Stomach (tissue), 9 donors: Measurements from ENCODE around the gene IGSF8. TPM values are rescaled to one million over a fixed set of nuclear protein-coding genes. Genes with fewer than 3 reads are reported as not detected.
A peak's percentile ranks its signal among the peaks of the same experiment; 100 is the strongest.

Experiments
- DNase-seq, 2 donors: peaks; one replicate each; pipeline versions ENCODE4 v3.0.0 to v3.0.0-alpha.2; 2013 to 2019
- H3K27ac ChIP-seq, 5 donors: fragments of 200-600 bp in 4 of 5; sonication (generic) in 4 of 5; one replicate each; pipeline ENCODE4 v1.5.1; 2013 to 2019; ENCODE audit warnings: mild to moderate bottlenecking in 1 of 5, moderate library complexity in 1 of 5
- H3K27me3 ChIP-seq, 3 donors: fragments of 200-600 bp; sonication (generic); one replicate each; pipeline ENCODE4 v1.5.1; 2017 to 2019; ENCODE audit warnings: mixed run types in 1 of 3
- H3K36me3 ChIP-seq, 4 donors: fragments of 200-600 bp; sonication (generic); 1 replicate in 3 of 4; 2 replicates in 1 of 4; pipeline ENCODE4 v1.5.1; 2016 to 2019
- H3K4me1 ChIP-seq, 4 donors: fragments of 200-600 bp; sonication (generic); one replicate each; pipeline ENCODE4 v1.5.1; 2016 to 2019
- H3K4me3 ChIP-seq, 4 donors: fragments of 200-600 bp; sonication (generic) in 3 of 4; one replicate each; pipeline ENCODE4 v1.5.1; 2016 to 2019; ENCODE audit warnings: mild to moderate bottlenecking in 1 of 4
- H3K9me3 ChIP-seq, 4 donors: fragments of 200-600 bp; sonication (generic); one replicate each; pipeline ENCODE4 v1.5.1; 2016 to 2019
- CTCF ChIP-seq, 7 experiments: fragments of 450-650 bp in 4 of 7; fragments of 200-600 bp in 3 of 7; sonication (generic) in 3 of 7; IDR thresholded peaks; one replicate each; pipeline ENCODE4 v1.5.1; 2016 to 2019; ENCODE audit warnings: antibody characterized with exemption in 7 of 7, control low read depth in 2 of 7, mild to moderate bottlenecking in 1 of 7
- EP300 ChIP-seq: sonication (generic); formaldehyde crosslinking; IDR thresholded peaks from one replicate; pipeline ENCODE4 v1.6.1; 2017; ENCODE audit warnings: antibody characterized with exemption
- POLR2A ChIP-seq, 4 donors: fragments of 450-650 bp; IDR thresholded peaks; one replicate each; pipeline ENCODE4 v1.6.1; 2016; ENCODE audit warnings: antibody characterized with exemption in 4 of 4, control low read depth in 2 of 4, mild to moderate bottlenecking in 1 of 4, moderate library complexity in 1 of 4
- POLR2AphosphoS5 ChIP-seq, 3 donors: sonication (generic); formaldehyde crosslinking; IDR thresholded peaks; one replicate each; pipeline ENCODE4 v1.6.1; 2016; ENCODE audit warnings: antibody characterized with exemption in 3 of 3
- WGBS, 5 donors: extraction: QIAGEN DNeasy Blood & Tissue Kit in 3 of 5; methylation state at CpG; one replicate each; pipeline versions ENCODE4 v1.1.5 to v1.1.7; 2013 to 2018; 5-methylcytosine and 5-hydroxymethylcytosine counted together
- intact Hi-C: fragments of 100-400 bp; cut with DNase I; formaldehyde crosslinking; loops from one replicate; pipeline ENCODE4 v1.15.1; 2023; ENCODE audit warnings: low total_unique reads
- polyA plus RNA-seq, 3 donors: library from polyadenylated mRNA; stranded (reverse); fragments of 200-250 nt; gene quantifications; one replicate each; pipeline ENCODE4 v1.2.3, GENCODE V29; 2013
- total RNA-seq, 5 donors: library from RNA; depleted of rRNA; stranded (reverse); fragments of >200 nt; gene quantifications; one replicate each; pipeline versions ENCODE4 v1.1.0 to v1.2.3, GENCODE V29; 2014 to 2016
- donor health status: healthy with polysubstance abuse.
- donor health status: Bipolar disorder and iron deficiency.
- donor health status: healthy.

The IGSF8 gene
- total and polyA plus RNA-seq, 8 donors: 4.7 to 65.2 (median 14.8) TPM

- Histone ChIP-seq H3K36me3 (no peaks in the 10 kb centered on the region), H3K9me3 (no peaks in the 10 kb centered on the region), H3K27ac (no peak overlapping the region), H3K4me3 (no peak overlapping the region), H3K27me3 (no peaks in the 10 kb centered on the region), H3K4me1 (peaks cover 0 to 25% (median 10%) of the 10 kb centered on the region in 4 donors)
- DNase-seq: peak in 1 of 2 donors; percentile 61
- TF ChIP-seq CTCF (IDR thresholded peaks at IDR 0.05): peak in 2 of 7 experiments; percentile 22 to 24
- no peak for TF ChIP-seq EP300
- intact Hi-C loops: loop anchor here (10.0 kb wide), 2 partner anchors 86 to 186 kb away; partner anchors contain the start of gene CASQ1
- WGBS, 5 donors: 22 to 36% (median 25%) methylated on average over 6 of the region's 6 CpGs
Observed at GRCh38 chr1:160108888-160109662, 10.7 kb upstream of the IGSF8 start.

- intact Hi-C loops: loop anchor here (10.0 kb wide), 2 partner anchors 87 to 187 kb away; partner anchors contain the start of gene CASQ1
- no peaks in the 10 kb centered on the region for H3K27me3 ChIP-seq
- H3K9me3 ChIP-seq: no peaks in the 10 kb centered on the region
- 71 to 98% (median 90%) methylated on average over 1 of the region's 1 CpG for WGBS, 5 donors
- H3K4me3 ChIP-seq: no peak overlapping the region
- no peak for DNase-seq
- TF ChIP-seq POLR2A (IDR thresholded peaks at IDR 0.05): no peak
- H3K36me3 ChIP-seq: no peaks in the 10 kb centered on the region
- no peak overlapping the region for H3K27ac ChIP-seq
- H3K4me1 ChIP-seq: peaks cover 0 to 32% (median 13%) of the 10 kb centered on the region in 4 donors
Observed at GRCh38 chr1:160107512-160107911, 9.1 kb upstream of the IGSF8 start.

- 87 to 96% (median 94%) methylated on average over 5 of the region's 5 CpGs for WGBS, 5 donors
- Histone ChIP-seq H3K4me3 (no peak overlapping the region), H3K36me3 (no peaks in the 10 kb centered on the region), H3K9me3 (no peaks in the 10 kb centered on the region), H3K4me1 (peaks cover 7 to 53% (median 28%) of the 10 kb centered on the region in 4 donors), H3K27ac (no peak overlapping the region), H3K27me3 (no peaks in the 10 kb centered on the region)
- intact Hi-C loops: loop anchor here (10.0 kb wide), 2 partner anchors 90 to 190 kb away; partner anchors contain the start of gene CASQ1
- TF ChIP-seq EP300 (no peak), CTCF (IDR thresholded peaks at IDR 0.05) (no peak), POLR2A (IDR thresholded peaks at IDR 0.05) (no peak), POLR2AphosphoS5 (IDR thresholded peaks at IDR 0.05) (no peak)
- no peak for DNase-seq
Observed at GRCh38 chr1:160105155-160105554, 6.7 kb upstream of the IGSF8 start.

GRCh38 chr1:160104486-160104885 lies 6.1 kb upstream of the IGSF8 start:
- TF ChIP-seq POLR2A (IDR thresholded peaks at IDR 0.05): no peak
- no peak for TF ChIP-seq CTCF (IDR thresholded peaks at IDR 0.05)
- no peak for TF ChIP-seq EP300
- intact Hi-C loops: loop anchor here (10.0 kb wide), 2 partner anchors 90 to 190 kb away; partner anchors contain the start of gene CASQ1
- H3K27ac ChIP-seq: peak overlapping the region in 2 of 5 donors; percentile 19 to 46

More at GRCh38 chr1:160104486-160104885, 6.1 kb upstream of the IGSF8 start:
- H3K36me3 ChIP-seq: no peaks in the 10 kb centered on the region
- no peaks in the 10 kb centered on the region for H3K27me3 ChIP-seq
- no peaks in the 10 kb centered on the region for H3K9me3 ChIP-seq
- peaks cover 7 to 54% (median 32%) of the 10 kb centered on the region in 4 donors for H3K4me1 ChIP-seq
- 60 to 75% (median 69%) methylated on average over 3 of the region's 3 CpGs for WGBS, 5 donors
- no peak for DNase-seq
- no peak overlapping the region for H3K4me3 ChIP-seq
